Activated naive CD4-positive, alpha-beta T cell (primary cell): Measurements from ENCODE around the gene OTULIN.

Source experiments
- DNase-seq, 4 experiments: peaks; one replicate each; lab custom pipeline; 2025; lab: John Stamatoyannopoulos, UW

OTULIN gene

GRCh38 chr5:14741801-14742440, 77.4 kb downstream of the OTULIN start:
- no peak for DNase-seq

GRCh38 chr5:14742498-14742897, 78.0 kb downstream of the OTULIN start:
- DNase-seq, result no peak

- no peak for DNase-seq
Measured at GRCh38 chr5:14743601-14744295, 79.2 kb downstream of the OTULIN start.

- no peak for DNase-seq
Measured at GRCh38 chr5:14744296-14745187, 80.0 kb downstream of the OTULIN start.

GRCh38 chr5:14745188-14745563, 80.7 kb downstream of the OTULIN start:
- DNase-seq, result no peak

GRCh38 chr5:14745753-14746152, 81.2 kb downstream of the OTULIN start:
- peak in 2 of 4 experiments; percentile 4 to 21 for DNase-seq

- no peak for DNase-seq
Measured at GRCh38 chr5:14748180-14748900, 83.8 kb downstream of the OTULIN start.
